GM12878 (cell line): ENCODE data around the gene GNAZ. TPM values are rescaled to one million over a fixed set of nuclear protein-coding genes. Genes with fewer than 3 reads are reported as not detected.

Experiments
- ATAC-seq: fragments of 200-7000 bp; cut with Tn5 transposase; 3 replicates; pipeline ENCODE4 v1.9.1; 2020; ENCODE audit warnings: mild to moderate bottlenecking, moderate library complexity
- BruUV-seq: library from RNA; stranded (reverse); fragments of 400-500 nt; replicated peaks from 2 replicates; lab custom pipeline; 2021; lab: Mats Ljungman, UMichigan
- CTCF ChIA-PET: fragments of 300-600 bp; sonication (Branson Sonifier 250); formaldehyde crosslinking; extraction: SDS; loops from one replicate; lab custom pipeline; 2021; ENCODE audit warnings: inconsistent platforms; lab: Yijun Ruan, JAX
- POLR2A ChIA-PET: fragments of 350-600 bp; formaldehyde crosslinking; extraction: SDS; loops from one replicate; lab custom pipeline; 2021; ENCODE audit warnings: inconsistent platforms; lab: Charles Lee
- RAD21 ChIA-PET: fragments of 300-600 bp; sonication (Branson Sonifier 250); formaldehyde crosslinking; loops from one replicate; lab custom pipeline; 2023; ENCODE audit warnings: antibody characterized with exemption; ENCODE audit not compliant: unreplicated experiment; lab: Charles Lee
- SMC1A ChIA-PET: fragments of 300-600 bp; sonication (Branson Sonifier 250); formaldehyde crosslinking; loops from one replicate; lab custom pipeline; 2023; ENCODE audit not compliant: unreplicated experiment, uncharacterized antibody; lab: Charles Lee
- DNase-seq: peaks from one replicate; pipeline ENCODE4 v3.0.0-alpha.2; 2011; ENCODE audit warnings: low read depth, low spot score
- FAIRE-seq: peaks from 3 replicates; lab custom pipeline; 2011; peaks lifted over from hg19 to GRCh38; lab: Jason Lieb, UNC
- H2AFZ ChIP-seq: 2 replicates; pipeline ENCODE4 v1.6.0; 2011; ENCODE audit warnings: low read depth, low read length, control low read depth; ENCODE audit not compliant: control insufficient read depth
- H3K27ac ChIP-seq: 2 replicates; pipeline ENCODE4 v1.5.1; 2011; ENCODE audit warnings: control low read depth; ENCODE audit not compliant: control insufficient read depth, insufficient read depth
- H3K27me3 ChIP-seq, 2 experiments: replicated peaks in 1 of 2; 2 replicates each; pipeline versions ENCODE4 v1.6.0 to v1.6.1; 2011; ENCODE audit warnings: low read length in 1 of 2; ENCODE audit not compliant: control insufficient read depth in 2 of 2, insufficient read depth in 2 of 2
- H3K36me3 ChIP-seq, 2 experiments: 2 replicates each; pipeline ENCODE4 v1.5.1; 2011; ENCODE audit warnings: low read length in 1 of 2; ENCODE audit not compliant: control insufficient read depth in 2 of 2, insufficient read depth in 2 of 2
- H3K4me1 ChIP-seq: 2 replicates; pipeline ENCODE4 v1.6.1; 2011; ENCODE audit warnings: mild to moderate bottlenecking, low read length, moderate library complexity, mixed read lengths; ENCODE audit not compliant: control insufficient read depth, insufficient read depth
- H3K4me2 ChIP-seq: 2 replicates; pipeline ENCODE4 v1.6.0; 2011; ENCODE audit warnings: control low read depth; ENCODE audit not compliant: control insufficient read depth, insufficient read depth
- H3K4me3 ChIP-seq: fragments of 200-600 bp; sonication (generic); 2 replicates; pipeline ENCODE4 v1.5.1; 2016
- H3K79me2 ChIP-seq: 2 replicates; pipeline ENCODE4 v1.6.0; 2011; ENCODE audit warnings: low read length; ENCODE audit not compliant: control insufficient read depth, insufficient read depth
- H3K9ac ChIP-seq: 2 replicates; pipeline ENCODE4 v1.8.0; 2011; ENCODE audit warnings: low read length, control low read depth, mixed read lengths; ENCODE audit not compliant: control insufficient read depth, insufficient read depth
- H3K9me3 ChIP-seq: replicated peaks from 3 replicates; pipeline ENCODE4 v1.5.1; 2011; ENCODE audit warnings: mild to moderate bottlenecking, low read length; ENCODE audit not compliant: control insufficient read depth, insufficient read depth
- H4K20me1 ChIP-seq: 2 replicates; pipeline ENCODE4 v1.6.0; 2011; ENCODE audit not compliant: control insufficient read depth, insufficient read depth
- CBX5 ChIP-seq: sonication (generic); IDR thresholded peaks from 2 replicates; pipeline ENCODE4 v1.6.1; 2016; ENCODE audit warnings: low read depth, moderate library complexity, mild to moderate bottlenecking, inconsistent platforms
- CHD2 ChIP-seq: IDR thresholded peaks from 2 replicates; pipeline ENCODE4 v1.6.1; 2011; ENCODE audit warnings: low read depth, low read length, improper control_type of control experiment, borderline replicate concordance
- EP300 ChIP-seq, 2 experiments: fragments of 150-350 bp in 1 of 2; IDR thresholded peaks; 2 replicates each; pipeline ENCODE4 v1.6.1; 2011 to 2012; ENCODE audit warnings: low read depth in 2 of 2, low read length in 2 of 2, borderline replicate concordance in 1 of 2, improper control_type of control experiment in 1 of 2, inconsistent platforms in 1 of 2; ENCODE audit not compliant: control insufficient read depth in 1 of 2
- FOXM1 ChIP-seq: IDR thresholded peaks from 2 replicates; pipeline ENCODE4 v1.6.1; 2012; ENCODE audit warnings: low read depth, mild to moderate bottlenecking, inconsistent platforms, low read length, moderate library complexity
- HCFC1 ChIP-seq: fragments of 150-350 bp; IDR thresholded peaks from 2 replicates; pipeline ENCODE4 v1.6.1; 2014; ENCODE audit warnings: low read length
- JUNB ChIP-seq: IDR thresholded peaks from 2 replicates; pipeline ENCODE4 v1.6.1; 2016; ENCODE audit warnings: antibody characterized with exemption, mild to moderate bottlenecking
- MYC ChIP-seq: IDR thresholded peaks from 2 replicates; pipeline ENCODE4 v1.6.1; 2011; ENCODE audit warnings: mild to moderate bottlenecking, low read length, moderate library complexity, inconsistent platforms; ENCODE audit not compliant: insufficient read depth, insufficient replicate concordance, insufficient read length, severe bottlenecking
- NFXL1 ChIP-seq: fragments of 450-650 bp; IDR thresholded peaks from 2 replicates; pipeline ENCODE4 v1.6.1; 2017; ENCODE audit warnings: antibody characterized with exemption, mild to moderate bottlenecking, borderline replicate concordance
- NR2C1 ChIP-seq: fragments of 450-650 bp; IDR thresholded peaks from 2 replicates; pipeline ENCODE4 v1.6.1; 2017; ENCODE audit warnings: antibody characterized with exemption, mild to moderate bottlenecking, moderate library complexity
- POLR2AphosphoS2 ChIP-seq: IDR thresholded peaks from 2 replicates; pipeline ENCODE4 v1.6.1; 2011; ENCODE audit warnings: low read depth, mild to moderate bottlenecking, low read length, improper control_type of control experiment, moderate library complexity
- RELA ChIP-seq: fragments of 450-650 bp; IDR thresholded peaks from 2 replicates; pipeline ENCODE4 v1.8.0; 2014; ENCODE audit warnings: borderline replicate concordance; ENCODE audit not compliant: partially characterized antibody
- TCF3 ChIP-seq: IDR thresholded peaks from 2 replicates; pipeline ENCODE4 v1.6.1; 2012; ENCODE audit warnings: low read depth, mild to moderate bottlenecking, low read length, borderline replicate concordance; ENCODE audit not compliant: insufficient read depth
- ZZZ3 ChIP-seq: IDR thresholded peaks from 2 replicates; pipeline ENCODE4 v1.6.1; 2011; ENCODE audit warnings: low read depth; ENCODE audit not compliant: control insufficient read depth, insufficient read length
- WGBS: methylation state at CpG from one replicate; pipeline ENCODE4 v1.1.6; 2016; ENCODE audit warnings: low lambda C conversion rate; ENCODE audit not compliant: insufficient replicate concordance, insufficient coverage; ENCODE audit errors: missing lambda C conversion rate; 5-methylcytosine and 5-hydroxymethylcytosine counted together
- in situ Hi-C: fragments of 300-500 bp; cut with MboI; formaldehyde crosslinking; loops from 9 replicates; pipeline ENCODE4 v1.14.3; 2018; ENCODE audit warnings: mixed read lengths
- intact Hi-C: fragments of 100-400 bp; cut with micrococcal nuclease; formaldehyde crosslinking; loops from one replicate; pipeline ENCODE4 v1.14.2; 2022; ENCODE audit not compliant: unreplicated experiment
- polyA plus RNA-seq, 11 experiments: library from polyadenylated mRNA; depleted of rRNA in 4 of 11; unstranded in 6 of 11; stranded (reverse) in 5 of 11; fragments of >200 nt; fragmentation: Nextera tagmentation in 4 of 11; fragmentation: Illumina TruSeq in 1 of 11; extraction: Ambion mirVana in 4 of 11; extraction: Trizol in 1 of 11; gene quantifications; 1 replicate in 1 of 11; 2 replicates in 10 of 11; pipeline versions ENCODE4 v1.2.1 to v1.2.3, GENCODE V29; 2011 to 2016; ENCODE audit warnings: inconsistent platforms in 2 of 11, missing spikeins in 2 of 11, low read depth in 1 of 11
- total RNA-seq, 4 experiments: library from RNA; depleted of rRNA in 3 of 4; stranded (reverse); fragments of >200 nt in 3 of 4; fragmentation: Illumina TruSeq in 1 of 4; extraction: Trizol in 1 of 4; gene quantifications; 2 replicates each; pipeline versions ENCODE4 v1.2.1 to v1.2.3, GENCODE V29; 2013 to 2021
- TF ChIP-seq, protein P1 (sequence below): fragments of 450-650 bp; IDR thresholded peaks from 2 replicates; pipeline ENCODE4 v1.6.1; 2016; ENCODE audit warnings: mild to moderate bottlenecking
- TF ChIP-seq, protein P2 (sequence below): fragments of 450-650 bp; IDR thresholded peaks from 2 replicates; pipeline ENCODE4 v1.6.1; 2017; ENCODE audit warnings: mild to moderate bottlenecking, moderate library complexity
- TF ChIP-seq, protein P3 (sequence below): fragments of 450-650 bp; IDR thresholded peaks from 2 replicates; pipeline ENCODE4 v1.6.1; 2014; ENCODE audit warnings: mild to moderate bottlenecking

Gene GNAZ
- total and polyA plus RNA-seq, 10 of the 15 experiments (the other 5 are each of a cell fraction or from before 2014, with no cell fraction given) = 0.09 to 1.0 (median 0.44) TPM; not detected in 1

DNA sequence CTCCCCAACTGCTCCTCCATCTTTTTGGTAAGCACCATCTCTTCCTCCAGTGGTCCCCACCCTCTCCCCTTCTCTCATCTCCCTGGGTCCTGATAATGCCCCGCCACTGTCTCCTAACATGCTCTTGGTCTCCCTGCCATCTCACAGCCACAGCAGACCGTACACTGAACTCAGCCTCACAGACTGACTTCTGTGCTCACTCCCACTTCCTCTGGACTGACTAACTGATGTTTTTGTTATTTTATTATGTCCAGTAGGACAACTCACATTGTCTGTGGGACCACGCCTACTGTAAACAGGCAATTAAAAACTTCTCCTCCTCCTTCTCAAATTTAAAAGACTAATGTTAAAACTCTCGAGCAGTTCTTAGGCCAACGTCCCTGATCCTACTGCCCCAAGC is 2.6 kb upstream of the GNAZ start (continued):
- TF ChIP-seq, protein P1, sequence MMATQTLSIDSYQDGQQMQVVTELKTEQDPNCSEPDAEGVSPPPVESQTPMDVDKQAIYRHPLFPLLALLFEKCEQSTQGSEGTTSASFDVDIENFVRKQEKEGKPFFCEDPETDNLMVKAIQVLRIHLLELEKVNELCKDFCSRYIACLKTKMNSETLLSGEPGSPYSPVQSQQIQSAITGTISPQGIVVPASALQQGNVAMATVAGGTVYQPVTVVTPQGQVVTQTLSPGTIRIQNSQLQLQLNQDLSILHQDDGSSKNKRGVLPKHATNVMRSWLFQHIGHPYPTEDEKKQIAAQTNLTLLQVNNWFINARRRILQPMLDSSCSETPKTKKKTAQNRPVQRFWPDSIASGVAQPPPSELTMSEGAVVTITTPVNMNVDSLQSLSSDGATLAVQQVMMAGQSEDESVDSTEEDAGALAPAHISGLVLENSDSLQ = no peak
- no peak for TF ChIP-seq HCFC1
- TF ChIP-seq TCF3 = no peak
- no peak for TF ChIP-seq JUNB
- no peak for TF ChIP-seq FOXM1
- TF ChIP-seq, all 136 proteins: peak for 0

DNA sequence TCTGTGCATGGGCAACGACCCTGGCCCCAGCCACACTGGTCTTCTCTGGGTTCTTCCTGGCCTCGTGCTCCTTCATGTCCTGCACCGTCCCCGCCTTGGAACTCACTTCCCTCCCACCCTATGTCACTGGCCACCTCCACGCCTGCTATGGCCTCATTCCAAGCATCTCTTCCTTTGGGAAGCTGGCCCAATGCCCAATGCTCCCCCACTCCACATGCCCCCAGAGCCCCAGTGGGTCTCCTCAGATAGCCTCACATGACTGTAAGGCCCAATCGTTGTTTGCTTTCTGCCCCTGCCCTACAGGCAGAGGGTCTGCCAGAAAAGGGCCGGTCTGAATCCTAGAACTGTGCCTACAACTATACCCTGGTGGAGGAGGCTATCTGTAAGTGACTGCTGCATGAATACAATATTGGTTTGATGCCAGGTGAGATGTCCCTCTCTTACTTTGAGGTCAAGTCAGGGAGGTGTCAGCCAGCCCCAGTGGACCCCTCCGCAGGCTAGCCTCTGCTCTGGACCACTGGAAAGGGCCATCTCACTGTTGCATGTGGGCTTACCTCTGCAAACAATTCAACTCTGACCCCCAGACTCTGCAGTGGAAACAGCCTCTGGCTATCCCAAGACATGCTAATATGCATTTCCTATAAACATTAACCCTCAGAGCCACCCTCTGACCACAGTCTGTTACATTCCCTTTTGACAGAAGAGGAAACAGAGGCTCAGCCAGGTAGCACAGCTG is 2.1 kb upstream of the GNAZ start:
- no peak overlapping the region for H3K4me2 ChIP-seq
- no peak for FAIRE-seq
- RAD21 ChIA-PET = no interaction called here
- no peak overlapping the region for H3K27ac ChIP-seq
- BruUV-seq = no TSS peak
- no peak overlapping the region for H2AFZ ChIP-seq
- TF ChIP-seq, protein P2, sequence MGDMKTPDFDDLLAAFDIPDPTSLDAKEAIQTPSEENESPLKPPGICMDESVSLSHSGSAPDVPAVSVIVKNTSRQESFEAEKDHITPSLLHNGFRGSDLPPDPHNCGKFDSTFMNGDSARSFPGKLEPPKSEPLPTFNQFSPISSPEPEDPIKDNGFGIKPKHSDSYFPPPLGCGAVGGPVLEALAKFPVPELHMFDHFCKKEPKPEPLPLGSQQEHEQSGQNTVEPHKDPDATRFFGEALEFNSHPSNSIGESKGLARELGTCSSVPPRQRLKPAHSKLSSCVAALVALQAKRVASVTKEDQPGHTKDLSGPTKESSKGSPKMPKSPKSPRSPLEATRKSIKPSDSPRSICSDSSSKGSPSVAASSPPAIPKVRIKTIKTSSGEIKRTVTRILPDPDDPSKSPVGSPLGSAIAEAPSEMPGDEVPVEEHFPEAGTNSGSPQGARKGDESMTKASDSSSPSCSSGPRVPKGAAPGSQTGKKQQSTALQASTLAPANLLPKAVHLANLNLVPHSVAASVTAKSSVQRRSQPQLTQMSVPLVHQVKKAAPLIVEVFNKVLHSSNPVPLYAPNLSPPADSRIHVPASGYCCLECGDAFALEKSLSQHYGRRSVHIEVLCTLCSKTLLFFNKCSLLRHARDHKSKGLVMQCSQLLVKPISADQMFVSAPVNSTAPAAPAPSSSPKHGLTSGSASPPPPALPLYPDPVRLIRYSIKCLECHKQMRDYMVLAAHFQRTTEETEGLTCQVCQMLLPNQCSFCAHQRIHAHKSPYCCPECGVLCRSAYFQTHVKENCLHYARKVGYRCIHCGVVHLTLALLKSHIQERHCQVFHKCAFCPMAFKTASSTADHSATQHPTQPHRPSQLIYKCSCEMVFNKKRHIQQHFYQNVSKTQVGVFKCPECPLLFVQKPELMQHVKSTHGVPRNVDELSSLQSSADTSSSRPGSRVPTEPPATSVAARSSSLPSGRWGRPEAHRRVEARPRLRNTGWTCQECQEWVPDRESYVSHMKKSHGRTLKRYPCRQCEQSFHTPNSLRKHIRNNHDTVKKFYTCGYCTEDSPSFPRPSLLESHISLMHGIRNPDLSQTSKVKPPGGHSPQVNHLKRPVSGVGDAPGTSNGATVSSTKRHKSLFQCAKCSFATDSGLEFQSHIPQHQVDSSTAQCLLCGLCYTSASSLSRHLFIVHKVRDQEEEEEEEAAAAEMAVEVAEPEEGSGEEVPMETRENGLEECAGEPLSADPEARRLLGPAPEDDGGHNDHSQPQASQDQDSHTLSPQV = no peak
- TF ChIP-seq CBX5 (no peak), MYC (no peak), RELA (no peak), CHD2 (no peak), ZZZ3 (no peak), NFXL1 (no peak), NR2C1 (no peak), POLR2AphosphoS2 (no peak), EP300 (IDR thresholded peaks at IDR 0.05; ENCODE audit: borderline replicate concordance in 1 of 2, control insufficient read depth in 1 of 2, low read depth in 2 of 2, low read length in 2 of 2) (no peak)
- TF ChIP-seq, protein P3, sequence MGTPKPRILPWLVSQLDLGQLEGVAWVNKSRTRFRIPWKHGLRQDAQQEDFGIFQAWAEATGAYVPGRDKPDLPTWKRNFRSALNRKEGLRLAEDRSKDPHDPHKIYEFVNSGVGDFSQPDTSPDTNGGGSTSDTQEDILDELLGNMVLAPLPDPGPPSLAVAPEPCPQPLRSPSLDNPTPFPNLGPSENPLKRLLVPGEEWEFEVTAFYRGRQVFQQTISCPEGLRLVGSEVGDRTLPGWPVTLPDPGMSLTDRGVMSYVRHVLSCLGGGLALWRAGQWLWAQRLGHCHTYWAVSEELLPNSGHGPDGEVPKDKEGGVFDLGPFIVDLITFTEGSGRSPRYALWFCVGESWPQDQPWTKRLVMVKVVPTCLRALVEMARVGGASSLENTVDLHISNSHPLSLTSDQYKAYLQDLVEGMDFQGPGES = no peak
- TF ChIP-seq, all 136 proteins: peak for 0
- peaks cover 3% of the 10 kb centered on the region; the same call in 1 of the 2 replicates for H3K4me1 ChIP-seq
- intact Hi-C loops = no loop called here
- no peak overlapping the region for H3K9ac ChIP-seq
- SMC1A ChIA-PET = interaction anchor here (1.8 kb wide), 1 partner anchor 13 kb away, joined by 7 read pairs; no protein-coding TSS in a partner anchor
- no peaks in the 10 kb centered on the region for H4K20me1 ChIP-seq
- POLR2A ChIA-PET = no interaction called here
- peaks cover 0 to 9% of the 10 kb centered on the region in 2 experiments; a peak in 2 of 4 replicates for H3K27me3 ChIP-seq
- no peak for ATAC-seq
- 36% methylated on average over 8 of the region's 8 CpGs for WGBS
- H3K36me3 ChIP-seq = no peaks in the 10 kb centered on the region
- H3K79me2 ChIP-seq = no peaks in the 10 kb centered on the region
- in situ Hi-C loops = no loop called here
- H3K4me3 ChIP-seq = no peak overlapping the region
- CTCF ChIA-PET = interaction anchor here (1.5 kb wide), 1 partner anchor 214 kb away, joined by 5 read pairs; no protein-coding TSS in a partner anchor
- no peak for DNase-seq
- H3K9me3 ChIP-seq = no peaks in the 10 kb centered on the region
